ENCODE data around the gene WDFY2.

WDFY2 gene

DNA sequence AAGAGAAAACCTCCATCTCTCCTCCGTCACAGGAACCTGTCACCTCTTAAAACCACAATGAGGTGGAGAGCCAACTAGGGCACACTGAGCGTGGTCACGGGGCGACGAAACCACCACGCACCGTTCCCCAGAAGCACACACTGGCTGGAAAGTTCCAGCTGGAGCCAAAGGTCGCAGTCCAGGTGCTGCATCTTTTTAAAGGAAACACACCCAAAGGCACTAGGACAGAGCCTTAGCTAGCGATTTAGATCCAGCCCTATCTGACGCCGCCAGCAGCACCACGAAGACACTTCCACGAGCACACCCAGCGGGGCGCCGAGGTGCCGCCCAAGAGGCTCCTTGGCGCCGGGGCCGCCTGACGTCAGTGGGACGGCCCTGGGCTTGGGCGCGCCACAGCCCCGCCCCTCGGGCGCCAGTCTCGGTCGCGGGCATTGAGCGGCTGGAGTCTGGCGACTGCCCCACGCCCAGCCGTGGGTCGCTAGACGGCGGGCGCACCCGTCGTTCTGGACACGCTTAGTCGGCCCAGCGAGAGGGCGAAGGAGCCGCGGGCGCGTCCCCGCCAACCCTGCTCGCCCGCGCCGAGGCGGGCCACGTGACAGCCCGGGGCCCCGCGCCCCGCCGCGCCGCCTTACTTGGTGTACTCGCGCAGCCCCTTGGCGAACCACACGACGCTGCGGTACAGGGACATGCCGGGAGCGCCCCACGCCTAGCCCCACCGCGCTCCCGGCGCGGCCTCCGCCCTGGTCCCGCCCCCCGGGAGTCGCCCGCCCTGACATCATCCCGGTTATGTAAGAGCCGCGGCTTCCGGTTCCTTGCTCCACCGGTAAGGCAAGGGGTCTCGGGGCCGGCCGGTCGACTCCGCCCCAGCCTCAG, 219.4 kb downstream of the WDFY2 start, which contains the start of gene DHRS12:
DHRS12 (minus strand) TSS at position 742 of the 873 bp plus-strand sequence. CDS start 4,504 bp downstream, outside the sequence.
- peak; percentile 96 for DNase-seq

DNA sequence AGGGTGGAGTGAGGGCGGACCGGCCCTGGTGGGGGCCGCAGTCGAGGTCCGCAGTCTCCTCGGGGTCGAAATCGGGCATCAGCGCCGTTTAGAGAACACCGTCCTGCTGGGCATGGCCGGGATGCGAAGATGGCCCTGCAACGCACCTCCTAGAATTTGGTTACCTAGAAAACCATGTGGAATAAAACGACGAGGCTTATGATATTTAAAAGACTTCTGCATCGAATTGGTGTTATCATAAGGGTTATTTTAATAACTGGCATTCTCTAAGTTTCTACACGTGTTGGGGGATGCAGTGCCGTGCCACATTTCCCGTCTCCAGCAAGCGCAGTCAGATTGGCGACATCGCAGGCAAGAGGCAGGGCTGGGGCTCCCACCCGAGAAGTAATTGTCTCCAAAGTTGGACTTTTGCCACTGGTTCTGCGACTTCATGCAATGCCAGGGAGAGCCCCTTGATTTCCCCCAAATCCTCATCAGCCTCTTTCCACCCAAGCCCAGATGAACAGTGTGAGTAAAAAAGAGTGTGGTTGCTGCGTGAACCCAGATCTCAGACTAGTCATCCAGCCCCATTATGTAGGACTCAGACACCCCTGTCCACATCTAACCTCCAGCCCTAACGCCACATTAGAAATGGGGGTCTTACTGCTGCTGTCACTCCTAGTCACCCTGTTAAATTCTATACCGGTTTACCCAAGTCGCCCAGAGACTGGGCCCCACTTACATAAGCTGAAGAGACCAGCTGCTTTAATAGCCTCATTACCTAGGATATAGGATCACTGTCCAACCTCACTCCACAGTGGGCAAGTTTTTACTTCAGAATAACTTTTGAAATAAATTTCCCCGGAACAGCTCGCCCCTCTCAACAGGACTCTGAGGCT, 220.3 kb downstream of the WDFY2 start:
- no peak for DNase-seq

DNA sequence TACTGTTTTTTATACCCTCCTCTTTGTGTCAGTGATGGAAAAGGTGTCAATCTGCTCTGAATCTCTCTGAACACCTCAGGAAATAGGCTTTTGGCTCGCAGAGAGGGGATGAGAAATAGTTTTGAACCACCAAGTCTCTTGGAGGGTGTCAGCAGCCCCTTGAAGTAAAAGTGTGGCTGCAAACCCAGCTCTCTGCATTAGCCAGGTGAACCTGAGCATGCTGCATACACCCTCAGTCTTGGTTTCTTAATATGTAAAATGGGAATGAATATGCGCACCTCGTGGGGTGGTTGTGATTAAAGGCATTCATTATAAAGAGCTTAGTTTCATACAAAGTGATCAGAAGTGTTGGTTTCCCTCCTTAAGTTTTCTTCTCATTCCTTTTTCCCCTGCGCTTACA, 221.1 kb downstream of the WDFY2 start:
- DNase-seq, result no peak

GRCh38 chr13:51805925-51806324, 221.7 kb downstream of the WDFY2 start:
- DNase-seq, result no peak

DNA sequence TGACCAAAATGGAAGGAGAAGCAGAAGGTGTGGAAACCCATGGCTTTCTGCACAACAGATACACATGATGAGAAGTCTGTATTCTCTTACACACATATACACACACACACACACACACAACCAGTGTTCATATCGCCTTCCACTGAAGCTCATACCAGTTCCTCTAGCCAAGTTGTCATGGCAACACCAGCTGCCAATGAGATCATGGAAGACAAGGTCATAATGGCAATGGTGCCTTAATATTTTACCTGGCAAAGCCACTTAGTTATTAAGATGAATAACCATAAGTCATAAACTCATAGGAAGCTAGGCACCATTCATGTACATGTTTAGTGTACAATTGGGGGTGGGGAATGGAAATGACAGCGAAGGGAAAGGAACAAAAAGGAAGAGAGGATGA, 222.3 kb downstream of the WDFY2 start:
- DNase-seq, result peak; percentile 63

DNA sequence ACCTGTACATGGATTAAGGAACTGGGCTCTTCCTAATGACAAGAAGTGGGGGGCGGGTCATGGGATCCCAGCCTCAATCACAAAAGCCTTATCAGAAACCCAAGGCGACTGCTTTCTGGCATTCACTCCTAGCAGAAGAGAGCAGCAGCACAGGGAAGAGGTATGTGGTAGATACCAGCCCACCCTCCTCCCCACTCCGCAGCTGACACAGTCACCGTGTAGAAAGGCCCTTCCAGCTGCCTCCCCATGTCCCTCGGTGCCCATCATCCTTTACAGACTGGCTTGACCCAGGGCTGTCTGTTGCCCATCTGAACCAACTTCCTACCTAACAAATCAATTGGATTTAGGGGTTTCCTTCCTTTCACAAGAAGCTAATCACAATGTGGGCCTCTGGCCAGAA, 222.8 kb downstream of the WDFY2 start:
- DNase-seq, result no peak

DNA sequence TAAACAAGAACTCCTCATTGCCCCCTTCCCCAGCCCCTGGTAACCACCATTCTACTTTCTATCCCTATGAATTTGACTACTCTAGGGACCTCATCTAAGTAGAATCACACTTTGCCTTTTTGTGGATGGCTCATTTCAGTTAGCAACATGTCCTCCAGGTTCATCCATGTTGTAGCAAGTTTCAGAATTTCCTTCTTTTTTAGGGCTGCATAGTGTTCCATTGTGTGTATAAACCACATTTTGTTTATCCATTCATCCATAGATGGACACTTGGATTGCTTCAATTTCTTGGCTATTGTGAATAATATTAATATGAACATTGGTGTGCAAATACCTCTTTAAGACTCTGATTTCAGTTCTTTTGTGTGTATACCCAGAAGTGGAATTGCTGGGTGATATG, 224.5 kb downstream of the WDFY2 start:
- DNase-seq, result no peak

- no peak for DNase-seq
Measured at GRCh38 chr13:51811046-51811445, 226.8 kb downstream of the WDFY2 start.

DNA sequence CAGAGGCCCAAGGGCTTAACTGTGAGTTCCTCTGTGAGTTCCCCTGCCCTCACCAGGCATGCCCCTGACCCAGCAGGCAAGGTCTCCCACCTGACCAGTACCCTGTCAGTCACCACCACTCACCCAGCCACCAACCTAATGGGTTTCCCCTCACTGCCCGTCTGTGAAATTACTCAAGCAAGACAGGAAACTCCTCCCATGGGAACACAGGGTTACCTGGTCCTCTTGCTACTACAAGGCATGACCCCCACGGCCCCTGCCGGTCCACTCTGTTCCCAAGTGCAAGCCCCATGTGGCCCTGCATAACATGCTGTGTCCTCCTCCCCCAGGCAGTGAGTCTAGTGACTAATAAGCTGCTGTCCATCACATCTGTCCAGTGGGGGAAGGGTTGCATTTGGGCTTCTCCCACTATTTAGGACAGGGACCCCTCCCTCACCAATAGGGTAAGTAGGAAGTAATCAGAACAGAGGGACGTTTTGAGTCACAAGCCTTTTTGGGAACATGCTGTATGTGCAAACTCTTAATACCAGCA, 227.7 kb downstream of the WDFY2 start:
- DNase-seq, result no peak

GRCh38 chr13:51814071-51814470, 229.8 kb downstream of the WDFY2 start:
- DNase-seq, result no peak

DNA sequence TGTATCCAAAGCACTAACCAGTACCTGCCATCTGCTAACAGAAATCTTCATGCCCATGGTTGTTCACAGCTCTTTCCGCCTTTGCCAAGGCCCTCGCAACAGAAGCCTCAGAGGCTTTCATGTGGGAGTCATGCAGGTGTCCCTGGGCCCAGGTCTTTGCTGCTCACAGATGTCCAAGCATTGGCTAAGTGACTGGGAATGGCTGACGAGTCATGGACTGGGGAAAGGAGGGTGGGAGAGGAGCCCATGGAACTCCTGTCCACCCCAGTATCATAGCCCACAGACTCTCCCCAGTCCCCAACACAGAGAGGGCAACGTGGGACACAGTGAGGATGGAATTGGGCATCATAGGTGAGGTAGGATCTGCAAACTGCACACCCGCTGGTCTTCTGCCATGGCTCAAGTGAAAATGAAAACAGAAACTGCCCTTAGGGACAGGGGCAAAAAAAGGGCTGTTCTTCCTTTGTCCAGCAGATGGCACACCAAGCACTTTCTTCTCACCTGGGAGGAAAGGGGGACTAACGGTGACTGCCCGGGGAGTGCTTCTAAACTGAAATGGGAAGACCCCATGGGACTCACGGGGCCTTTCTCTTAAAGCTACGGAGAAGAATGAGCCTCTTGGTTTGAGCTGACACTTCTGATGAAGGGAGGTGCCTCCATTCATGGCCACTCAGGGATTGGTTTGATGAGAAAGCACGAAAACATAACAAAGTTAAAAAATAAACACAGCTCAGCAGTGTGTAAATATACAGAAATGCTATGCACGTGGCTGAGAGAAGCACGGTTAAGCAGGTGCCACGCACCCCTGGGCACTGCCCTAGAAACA, 230.8 kb downstream of the WDFY2 start:
- peak; percentile 85 for DNase-seq

- DNase-seq, result no peak
Measured at GRCh38 chr13:51815848-51816247, 231.6 kb downstream of the WDFY2 start.

- no peak for DNase-seq
Measured at GRCh38 chr13:51816604-51817249, 232.5 kb downstream of the WDFY2 start.
